ENCODE data around the gene IFRD2. TPM values are rescaled to one million over a fixed set of nuclear protein-coding genes. Genes with fewer than 3 reads are reported as not detected.

The IFRD2 gene
- total and polyA plus RNA-seq, 2 of the 8 experiments (the other 6 are each of a cell fraction or from before 2014, with no cell fraction given), result 76.7 to 88.8 TPM

DNA sequence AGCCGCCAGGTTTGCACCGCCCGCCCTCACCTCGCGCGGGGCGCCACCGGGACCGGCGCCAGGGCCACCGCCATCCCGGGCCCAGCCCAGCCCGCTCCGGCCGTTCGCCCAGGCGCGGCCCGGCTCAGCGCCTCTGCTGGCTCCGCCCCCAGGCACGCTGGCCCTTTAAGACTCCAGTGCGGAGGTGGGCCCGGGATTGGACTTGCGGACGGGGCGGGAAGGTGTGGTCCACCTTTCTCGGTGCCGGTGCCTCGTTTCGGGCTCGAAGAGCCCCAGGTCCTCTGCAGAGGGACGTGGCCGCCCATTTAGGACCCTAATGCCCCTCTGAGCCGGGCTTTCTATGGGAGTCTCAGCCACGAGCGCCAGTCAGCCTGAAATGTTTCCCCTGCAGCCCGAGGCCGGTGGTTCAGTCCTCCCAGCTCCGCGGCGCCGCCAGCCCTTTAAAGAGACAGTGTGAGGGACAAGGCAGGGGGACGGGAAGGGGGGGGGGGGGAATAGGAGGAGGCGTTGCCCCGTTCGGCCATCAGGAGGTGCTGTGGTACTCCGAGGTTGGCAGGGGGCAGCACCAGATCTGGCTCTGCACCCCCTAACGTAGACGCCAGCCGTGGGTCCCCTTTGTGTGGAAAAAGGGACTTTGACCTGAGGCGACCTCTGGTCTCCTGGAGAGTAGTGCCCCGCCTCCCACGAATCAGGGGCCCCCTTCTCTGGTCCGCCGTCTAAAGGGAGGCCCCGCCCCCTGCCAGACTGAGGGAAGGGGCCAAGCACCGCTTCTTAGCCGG lies 29.3 kb upstream of the IFRD2 start (continued):
- TF ChIP-seq TBP (IDR thresholded peaks at IDR 0.05; ENCODE audit: low read depth, low read length), result peak; percentile 55

Data from H1 (cell line).